Fibroblast of pulmonary artery (primary cell): ENCODE results near the gene FAM3C.

Experiments used
- DNase-seq: peaks from one replicate; pipeline ENCODE4 v3.0.0-alpha.2; 2010; ENCODE audit warnings: low read depth
- H3K4me3 ChIP-seq: replicated peaks from 2 replicates; pipeline ENCODE4 v1.5.1; 2011; ENCODE audit warnings: low read depth, mild to moderate bottlenecking, control low read depth, low read length, moderate library complexity
- CTCF ChIP-seq: IDR thresholded peaks from 2 replicates; pipeline ENCODE4 v1.5.1; 2011; ENCODE audit warnings: mild to moderate bottlenecking, control low read depth, low read length, inconsistent platforms; ENCODE audit errors: missing control alignments

The FAM3C gene

DNA sequence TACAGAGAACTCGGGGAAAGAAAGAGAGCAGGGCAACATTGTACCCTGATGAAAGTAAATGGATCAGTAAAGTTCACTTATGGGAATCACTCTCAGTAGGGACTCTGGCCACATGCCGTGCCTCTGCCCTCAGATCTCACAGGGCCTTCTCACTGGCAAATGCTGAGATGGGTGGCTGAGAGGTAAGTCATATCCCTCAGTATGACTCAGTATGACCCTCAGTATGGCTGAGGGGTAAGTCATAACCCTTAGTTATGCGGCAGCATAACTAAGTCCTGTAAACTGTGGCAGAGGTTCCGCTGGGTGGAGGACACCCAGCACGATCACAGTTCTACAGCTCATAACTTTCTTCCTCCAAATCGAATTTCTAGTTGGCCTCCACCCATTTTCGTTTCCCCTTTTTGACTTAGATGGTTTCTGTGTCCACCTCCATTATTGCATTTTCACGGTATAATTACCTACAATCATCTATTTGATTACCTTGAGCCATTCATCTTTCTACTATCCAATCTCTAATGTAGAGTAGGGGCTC lies 93.8 kb downstream of the FAM3C start:
- no peak for TF ChIP-seq CTCF
- no peak overlapping the region for H3K4me3 ChIP-seq
- no peak for DNase-seq

DNA sequence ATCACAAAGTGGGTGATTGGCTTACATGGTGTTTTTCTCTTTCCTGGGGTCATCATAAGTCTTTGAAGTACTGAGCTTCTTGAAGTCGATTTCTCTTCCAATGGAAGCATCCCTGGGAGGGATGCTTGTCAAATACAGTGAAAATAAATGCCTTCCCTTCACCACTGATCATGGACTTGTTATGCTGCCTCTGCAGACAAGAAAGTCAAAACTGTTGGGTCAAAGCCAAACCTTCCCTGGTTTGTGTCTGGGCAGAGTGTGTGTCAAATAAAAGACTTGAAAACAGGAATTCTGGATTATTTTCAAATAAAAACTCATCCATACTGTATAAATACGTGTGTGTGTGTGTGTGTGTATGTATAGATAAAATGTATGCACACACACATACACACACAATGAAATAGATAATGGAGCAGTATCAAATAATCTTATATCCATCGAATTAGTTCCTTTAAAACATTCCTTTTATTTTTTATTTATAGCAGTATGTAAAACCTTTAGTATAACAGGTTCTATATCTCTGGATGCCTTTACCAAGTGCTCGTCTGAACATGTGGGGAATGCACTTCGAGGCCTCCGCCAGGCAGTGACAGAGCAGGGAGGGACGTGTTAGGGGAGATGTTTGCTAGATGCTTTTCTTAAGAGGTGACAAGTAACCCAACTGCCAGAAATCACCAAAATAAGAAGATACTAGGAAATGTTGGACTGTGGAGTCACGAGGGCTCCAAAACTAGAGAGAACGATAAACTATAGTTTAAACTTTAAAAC lies 94.5 kb downstream of the FAM3C start:
- no peak for DNase-seq
- no peak overlapping the region for H3K4me3 ChIP-seq
- TF ChIP-seq CTCF, result no peak

DNA sequence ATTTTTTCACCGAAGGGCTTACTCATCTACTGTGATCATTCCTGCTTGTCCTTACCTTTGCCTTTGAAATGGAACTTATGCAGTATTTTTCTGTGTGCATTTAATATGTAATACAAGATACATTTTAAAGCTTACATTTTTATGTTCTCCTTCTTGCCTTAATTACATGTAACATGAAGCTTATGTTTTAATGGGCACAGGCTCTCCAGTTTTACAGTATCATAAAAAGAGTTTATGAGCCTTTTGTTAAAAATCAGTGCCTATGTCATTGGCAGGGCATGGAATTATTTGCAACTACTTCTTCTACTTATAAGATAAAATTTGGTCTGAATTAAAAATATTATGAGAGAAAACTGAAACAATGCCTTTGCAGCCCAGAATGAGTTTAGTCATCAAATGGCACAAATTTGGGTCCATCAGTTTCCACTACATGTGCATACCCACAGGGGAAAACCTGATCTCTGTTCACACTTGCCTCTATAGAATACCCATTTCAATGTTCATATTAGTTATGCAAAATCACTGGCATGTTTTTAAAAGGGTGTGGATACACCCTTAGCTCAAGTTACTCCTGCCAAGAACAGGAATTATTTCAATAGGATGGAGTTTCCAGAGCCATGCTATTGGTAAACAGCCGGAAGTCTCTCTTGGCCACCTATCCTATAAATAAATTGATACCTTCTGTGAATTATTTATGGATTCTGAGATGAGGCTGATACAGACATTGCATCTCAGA lies 95.3 kb downstream of the FAM3C start:
- no peak for DNase-seq
- no peak overlapping the region for H3K4me3 ChIP-seq
- TF ChIP-seq CTCF, result no peak
